ENCODE measurements around the gene KLHL36. TPM values are rescaled to one million over a fixed set of nuclear protein-coding genes. Genes with fewer than 3 reads are reported as not detected.

The KLHL36 gene
- total RNA-seq, 1 experiment from 2014 or later: 46.0 TPM

DNA sequence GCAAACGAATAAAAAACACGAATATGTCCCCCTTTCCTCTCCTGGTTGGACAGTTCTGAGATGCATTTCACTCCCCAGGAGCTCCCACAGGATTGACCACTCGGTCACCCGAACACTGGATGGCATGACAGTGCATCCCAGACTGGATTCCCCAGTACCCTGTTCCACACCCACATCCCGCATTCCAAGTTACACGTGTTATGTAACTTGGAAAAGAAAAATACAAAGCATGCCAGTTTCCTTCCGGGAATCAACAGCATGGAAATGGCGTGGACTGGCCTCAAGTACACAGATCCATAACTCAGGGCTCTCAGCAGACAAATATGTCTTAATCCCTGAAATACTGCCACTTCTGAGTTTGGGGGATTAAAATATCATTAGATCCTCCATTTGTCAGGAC, 12.6 kb upstream of the KLHL36 start:
- in situ Hi-C loops (cut with HindIII; ENCODE audit: low pct_unique_long_range_greater_than_20kb, low sequenced_read_pairs): no loop called here
- POLR2A ChIA-PET: no interaction called here
- DNase-seq (ENCODE audit: low read depth, low spot score) (no peak), ATAC-seq (no peak)
- H3K4me1 ChIP-seq (ENCODE audit: control insufficient read depth, insufficient read depth, low read length): no peaks in the 10 kb centered on the region
- no peak overlapping the region for H3K27ac ChIP-seq (ENCODE audit: low read length)
- H3K4me3 ChIP-seq (ENCODE audit: low read depth in 2 of 2, low read length in 2 of 2): no peak overlapping the region
- BruUV-seq (replicated peaks): no TSS peak
- CTCF ChIA-PET: no interaction called here
- H3K27me3 ChIP-seq (ENCODE audit: control insufficient read depth, insufficient read depth, low read length): no peaks in the 10 kb centered on the region
- TF ChIP-seq POLR2AphosphoS5 (IDR thresholded peaks at IDR 0.05; ENCODE audit: low read depth, low read length) (no peak), TCF7L2 (IDR thresholded peaks at IDR 0.05; ENCODE audit: low read depth, low read length) (no peak), SIN3A (IDR thresholded peaks at IDR 0.05; ENCODE audit: borderline replicate concordance, insufficient read depth, low read depth, low read length) (no peak)
- TF ChIP-seq, protein P1, sequence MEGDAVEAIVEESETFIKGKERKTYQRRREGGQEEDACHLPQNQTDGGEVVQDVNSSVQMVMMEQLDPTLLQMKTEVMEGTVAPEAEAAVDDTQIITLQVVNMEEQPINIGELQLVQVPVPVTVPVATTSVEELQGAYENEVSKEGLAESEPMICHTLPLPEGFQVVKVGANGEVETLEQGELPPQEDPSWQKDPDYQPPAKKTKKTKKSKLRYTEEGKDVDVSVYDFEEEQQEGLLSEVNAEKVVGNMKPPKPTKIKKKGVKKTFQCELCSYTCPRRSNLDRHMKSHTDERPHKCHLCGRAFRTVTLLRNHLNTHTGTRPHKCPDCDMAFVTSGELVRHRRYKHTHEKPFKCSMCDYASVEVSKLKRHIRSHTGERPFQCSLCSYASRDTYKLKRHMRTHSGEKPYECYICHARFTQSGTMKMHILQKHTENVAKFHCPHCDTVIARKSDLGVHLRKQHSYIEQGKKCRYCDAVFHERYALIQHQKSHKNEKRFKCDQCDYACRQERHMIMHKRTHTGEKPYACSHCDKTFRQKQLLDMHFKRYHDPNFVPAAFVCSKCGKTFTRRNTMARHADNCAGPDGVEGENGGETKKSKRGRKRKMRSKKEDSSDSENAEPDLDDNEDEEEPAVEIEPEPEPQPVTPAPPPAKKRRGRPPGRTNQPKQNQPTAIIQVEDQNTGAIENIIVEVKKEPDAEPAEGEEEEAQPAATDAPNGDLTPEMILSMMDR (IDR thresholded peaks at IDR 0.05): no peak
- TF ChIP-seq, protein P2, sequence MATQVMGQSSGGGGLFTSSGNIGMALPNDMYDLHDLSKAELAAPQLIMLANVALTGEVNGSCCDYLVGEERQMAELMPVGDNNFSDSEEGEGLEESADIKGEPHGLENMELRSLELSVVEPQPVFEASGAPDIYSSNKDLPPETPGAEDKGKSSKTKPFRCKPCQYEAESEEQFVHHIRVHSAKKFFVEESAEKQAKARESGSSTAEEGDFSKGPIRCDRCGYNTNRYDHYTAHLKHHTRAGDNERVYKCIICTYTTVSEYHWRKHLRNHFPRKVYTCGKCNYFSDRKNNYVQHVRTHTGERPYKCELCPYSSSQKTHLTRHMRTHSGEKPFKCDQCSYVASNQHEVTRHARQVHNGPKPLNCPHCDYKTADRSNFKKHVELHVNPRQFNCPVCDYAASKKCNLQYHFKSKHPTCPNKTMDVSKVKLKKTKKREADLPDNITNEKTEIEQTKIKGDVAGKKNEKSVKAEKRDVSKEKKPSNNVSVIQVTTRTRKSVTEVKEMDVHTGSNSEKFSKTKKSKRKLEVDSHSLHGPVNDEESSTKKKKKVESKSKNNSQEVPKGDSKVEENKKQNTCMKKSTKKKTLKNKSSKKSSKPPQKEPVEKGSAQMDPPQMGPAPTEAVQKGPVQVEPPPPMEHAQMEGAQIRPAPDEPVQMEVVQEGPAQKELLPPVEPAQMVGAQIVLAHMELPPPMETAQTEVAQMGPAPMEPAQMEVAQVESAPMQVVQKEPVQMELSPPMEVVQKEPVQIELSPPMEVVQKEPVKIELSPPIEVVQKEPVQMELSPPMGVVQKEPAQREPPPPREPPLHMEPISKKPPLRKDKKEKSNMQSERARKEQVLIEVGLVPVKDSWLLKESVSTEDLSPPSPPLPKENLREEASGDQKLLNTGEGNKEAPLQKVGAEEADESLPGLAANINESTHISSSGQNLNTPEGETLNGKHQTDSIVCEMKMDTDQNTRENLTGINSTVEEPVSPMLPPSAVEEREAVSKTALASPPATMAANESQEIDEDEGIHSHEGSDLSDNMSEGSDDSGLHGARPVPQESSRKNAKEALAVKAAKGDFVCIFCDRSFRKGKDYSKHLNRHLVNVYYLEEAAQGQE (IDR thresholded peaks at IDR 0.05; ENCODE audit: insufficient read depth in 1 of 2, low read depth in 2 of 2, low read length in 1 of 2): no peak
- H3K9me3 ChIP-seq (ENCODE audit: control insufficient read depth, insufficient read depth, low read depth, low read length): no peaks in the 10 kb centered on the region
- H3K36me3 ChIP-seq (ENCODE audit: control insufficient read depth, insufficient read depth, low read length): no peaks in the 10 kb centered on the region
- intact Hi-C loops (cut with micrococcal nuclease; ENCODE audit: unreplicated experiment): no loop called here

DNA sequence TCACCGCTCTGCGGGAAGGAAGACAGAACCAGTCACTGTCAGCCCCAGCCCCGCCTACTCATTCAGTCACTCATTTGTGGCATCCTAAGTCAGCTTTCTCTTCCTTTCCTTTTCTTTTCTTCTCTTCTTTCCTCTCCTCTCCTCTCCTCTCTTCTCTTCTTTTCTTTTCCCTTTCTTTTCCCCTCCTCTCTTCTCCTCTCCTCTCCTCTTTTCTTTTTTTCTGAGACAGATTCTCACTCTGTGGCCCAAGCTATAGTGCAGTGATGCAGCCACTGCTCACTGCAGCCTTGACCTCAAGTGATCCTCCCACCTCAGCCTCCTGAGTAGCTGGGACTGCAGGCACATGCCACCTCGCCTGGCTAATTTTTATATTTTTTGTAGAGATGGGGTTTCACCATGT, 10.6 kb upstream of the KLHL36 start:
- BruUV-seq (replicated peaks): no TSS peak

More for the DNA sequence above, 10.6 kb upstream of the KLHL36 start:
- Histone ChIP-seq H3K9me3 (ENCODE audit: control insufficient read depth, insufficient read depth, low read depth, low read length) (no peaks in the 10 kb centered on the region), H3K36me3 (ENCODE audit: control insufficient read depth, insufficient read depth, low read length) (no peaks in the 10 kb centered on the region), H3K4me3 (ENCODE audit: low read depth in 2 of 2, low read length in 2 of 2) (no peak overlapping the region), H3K27me3 (ENCODE audit: control insufficient read depth, insufficient read depth, low read length) (no peaks in the 10 kb centered on the region), H3K27ac (ENCODE audit: low read length) (no peak overlapping the region), H3K4me1 (ENCODE audit: control insufficient read depth, insufficient read depth, low read length) (no peaks in the 10 kb centered on the region)
- ChIA-PET CTCF (no interaction called here), POLR2A (interaction anchor here (0.6 kb wide), 1 partner anchor 394 kb away, joined by 4 read pairs; no protein-coding TSS in a partner anchor)
- in situ Hi-C loops (cut with HindIII; ENCODE audit: low pct_unique_long_range_greater_than_20kb, low sequenced_read_pairs) (no loop called here), intact Hi-C loops (cut with micrococcal nuclease; ENCODE audit: unreplicated experiment) (no loop called here)
- ATAC-seq: no peak
- DNase-seq (ENCODE audit: low read depth, low spot score): no peak
- TF ChIP-seq SIN3A (IDR thresholded peaks at IDR 0.05; ENCODE audit: borderline replicate concordance, insufficient read depth, low read depth, low read length) (no peak), POLR2AphosphoS5 (IDR thresholded peaks at IDR 0.05; ENCODE audit: low read depth, low read length) (no peak), TCF7L2 (IDR thresholded peaks at IDR 0.05; ENCODE audit: low read depth, low read length) (no peak)
- TF ChIP-seq, protein P2 (IDR thresholded peaks at IDR 0.05; ENCODE audit: insufficient read depth in 1 of 2, low read depth in 2 of 2, low read length in 1 of 2): no peak
- TF ChIP-seq, protein P1 (IDR thresholded peaks at IDR 0.05): no peak
